ENCODE results near the gene SNRPD2.

The SNRPD2 gene

GRCh38 chr19:45705115-45705514 is 13.4 kb upstream of the SNRPD2 start (continued):
- TF ChIP-seq CSRNP3 (CRISPR knock-in tag; IDR thresholded peaks at IDR 0.05) (no peak), CSDC2 (CRISPR knock-in tag; IDR thresholded peaks at IDR 0.05) (no peak)

- ATAC-seq = no peak
- TF ChIP-seq PATZ1 (CRISPR knock-in tag; IDR thresholded peaks at IDR 0.05; ENCODE audit: borderline replicate concordance) (no peak), BACH2 (CRISPR knock-in tag; IDR thresholded peaks at IDR 0.05; ENCODE audit: borderline replicate concordance) (no peak), ZNF70 (CRISPR knock-in tag; IDR thresholded peaks at IDR 0.05) (no peak), ISL1 (CRISPR knock-in tag; IDR thresholded peaks at IDR 0.05) (no peak)
These were observed 9.9 kb upstream of the SNRPD2 start for GRCh38 chr19:45701676-45702075.

GRCh38 chr19:45693106-45693788 is 1.5 kb upstream of the SNRPD2 start:
- TF ChIP-seq ZC3H10 (CRISPR knock-in tag; IDR thresholded peaks at IDR 0.05) = no peak
- no peak for TF ChIP-seq CSRNP3 (CRISPR knock-in tag; IDR thresholded peaks at IDR 0.05)
- no peak for TF ChIP-seq ZFP3 (CRISPR knock-in tag; IDR thresholded peaks at IDR 0.05)
- no peak for TF ChIP-seq CSDC2 (CRISPR knock-in tag; IDR thresholded peaks at IDR 0.05)
- TF ChIP-seq ZNF8 (CRISPR knock-in tag; IDR thresholded peaks at IDR 0.05) = no peak
- no peak for TF ChIP-seq TCF4 (CRISPR knock-in tag; IDR thresholded peaks at IDR 0.05; ENCODE audit: borderline replicate concordance)
- no peak for TF ChIP-seq CREB5 (CRISPR knock-in tag; IDR thresholded peaks at IDR 0.05; ENCODE audit: low read depth)
- TF ChIP-seq RARB (CRISPR knock-in tag; IDR thresholded peaks at IDR 0.05) = no peak
- TF ChIP-seq TSHZ2 (CRISPR knock-in tag; IDR thresholded peaks at IDR 0.05) = no peak
- TF ChIP-seq GLIS3 (CRISPR knock-in tag; IDR thresholded peaks at IDR 0.05) = no peak
- TF ChIP-seq ZNF565 (CRISPR knock-in tag; conservative IDR thresholded peaks at IDR 0.05; ENCODE audit: low read depth) = no peak
- TF ChIP-seq BACH2 (CRISPR knock-in tag; IDR thresholded peaks at IDR 0.05; ENCODE audit: borderline replicate concordance) = no peak
- TF ChIP-seq ZFP30 (CRISPR knock-in tag; IDR thresholded peaks at IDR 0.05) = no peak
- no peak for TF ChIP-seq OSR1 (CRISPR knock-in tag; IDR thresholded peaks at IDR 0.05)
- no peak for TF ChIP-seq TOX (CRISPR knock-in tag; IDR thresholded peaks at IDR 0.05; ENCODE audit: borderline replicate concordance)
- no peak for TF ChIP-seq POU6F1 (CRISPR knock-in tag; IDR thresholded peaks at IDR 0.05; ENCODE audit: borderline replicate concordance, low read depth)
- TF ChIP-seq ESRRG (CRISPR knock-in tag; IDR thresholded peaks at IDR 0.05) = no peak
- no peak for TF ChIP-seq PPARA (CRISPR knock-in tag; IDR thresholded peaks at IDR 0.05; ENCODE audit: borderline replicate concordance)
- no peak for TF ChIP-seq ZNF70 (CRISPR knock-in tag; IDR thresholded peaks at IDR 0.05)
- peak; percentile 39 for ATAC-seq
